K562 (cell line): ENCODE measurements around the gene STX1A. TPM values are rescaled to one million over a fixed set of nuclear protein-coding genes. Genes with fewer than 3 reads are reported as not detected.

Experiments used
- ATAC-seq: fragments of 200-7000 bp; cut with Tn5 transposase; 3 replicates; pipeline ENCODE4 v1.9.1; 2020; ENCODE audit warnings: moderate library complexity
- BruUV-seq: library from RNA; stranded (reverse); fragments of 400-500 nt; replicated peaks from 2 replicates; lab custom pipeline; 2021; lab: Mats Ljungman, UMichigan
- CTCF ChIA-PET: fragments of 300-600 bp; formaldehyde crosslinking; extraction: SDS; loops from one replicate; lab custom pipeline; 2021; ENCODE audit warnings: low intra/inter-chr PET ratio; lab: Yijun Ruan, JAX
- POLR2A ChIA-PET: fragments of 300-600, 350-650 bp; sonication (Branson Sonifier 250); formaldehyde crosslinking; extraction: SDS; loops from one replicate; lab custom pipeline; 2021; ENCODE audit warnings: antibody characterized with exemption, inconsistent platforms; lab: Yijun Ruan, JAX
- DNase-seq, 4 experiments: peaks; one replicate each; pipeline versions ENCODE4 v3.0.0 to v3.0.0-alpha.2; 2011 to 2018; ENCODE audit warnings: low spot score in 3 of 4, mixed read lengths in 3 of 4; ENCODE audit errors: extremely low read depth in 1 of 4
- FAIRE-seq: peaks from 2 replicates; lab custom pipeline; 2011; peaks lifted over from hg19 to GRCh38; lab: Jason Lieb, UNC
- H2AFZ ChIP-seq: 2 replicates; pipeline ENCODE4 v1.6.0; 2011; ENCODE audit warnings: low read depth, low read length, control low read depth, inconsistent platforms
- H3K27ac ChIP-seq: fragments of 200-600 bp; 3 replicates; pipeline ENCODE4 v1.8.0; 2011; ENCODE audit warnings: low read depth, mild to moderate bottlenecking, control low read depth, inconsistent platforms, low read length, moderate library complexity, mixed read lengths; ENCODE audit errors: extremely low read depth
- H3K27me3 ChIP-seq, 2 experiments: fragments of 300-600 bp in 1 of 2; 2 replicates in 1 of 2; 3 replicates in 1 of 2; pipeline versions ENCODE4 v1.6.0 to v1.8.0; 2011; ENCODE audit warnings: inconsistent platforms in 2 of 2, low read length in 2 of 2, mild to moderate bottlenecking in 1 of 2, mixed read lengths in 1 of 2, moderate library complexity in 1 of 2; ENCODE audit not compliant: control insufficient read depth in 2 of 2, insufficient read depth in 2 of 2
- H3K36me3 ChIP-seq: fragments of 300-600 bp; 3 replicates; pipeline ENCODE4 v1.8.0; 2011; ENCODE audit warnings: mild to moderate bottlenecking, low read length, inconsistent platforms; ENCODE audit not compliant: control insufficient read depth, insufficient read depth
- H3K4me1 ChIP-seq, 2 experiments: fragments of 200-600 bp in 1 of 2; replicated peaks in 1 of 2; 2 replicates in 1 of 2; 3 replicates in 1 of 2; pipeline versions ENCODE4 v1.5.1 to v1.8.0; 2011; ENCODE audit warnings: inconsistent platforms in 2 of 2, low read length in 2 of 2, mild to moderate bottlenecking in 1 of 2, mixed read lengths in 1 of 2, moderate library complexity in 1 of 2; ENCODE audit not compliant: control insufficient read depth in 2 of 2, insufficient read depth in 2 of 2
- H3K4me2 ChIP-seq: 2 replicates; pipeline ENCODE4 v1.6.1; 2011; ENCODE audit warnings: low read length, control low read depth, inconsistent platforms, mixed read lengths; ENCODE audit not compliant: insufficient read depth
- H3K4me3 ChIP-seq: fragments of 200-600 bp; sonication (generic), shearing (Covaris generic); 2 replicates; pipeline ENCODE4 v1.5.1; 2016; ENCODE audit warnings: control low read depth, inconsistent platforms
- H3K79me2 ChIP-seq: fragments of 200-600 bp; 3 replicates; pipeline ENCODE4 v1.8.0; 2011; ENCODE audit warnings: low read length, inconsistent platforms; ENCODE audit not compliant: control insufficient read depth, insufficient read depth
- H3K9ac ChIP-seq, 2 experiments: 2 replicates each; pipeline versions ENCODE4 v1.6.0 to v1.6.1; 2011; ENCODE audit warnings: low read depth in 2 of 2, low read length in 2 of 2, control low read depth in 1 of 2, inconsistent platforms in 1 of 2, mild to moderate bottlenecking in 1 of 2, mixed read lengths in 1 of 2; ENCODE audit not compliant: insufficient read depth in 1 of 2
- H3K9me1 ChIP-seq: one replicate; pipeline ENCODE4 v1.6.0; 2011; ENCODE audit warnings: inconsistent platforms, mild to moderate bottlenecking, low read length, moderate library complexity; ENCODE audit not compliant: control insufficient read depth, insufficient read depth
- H3K9me3 ChIP-seq: replicated peaks from 2 replicates; pipeline ENCODE4 v1.5.1; 2011; ENCODE audit warnings: low read depth, low read length, inconsistent platforms; ENCODE audit not compliant: control insufficient read depth, insufficient read depth
- H4K20me1 ChIP-seq: replicated peaks from 2 replicates; pipeline ENCODE4 v1.6.1; 2011; ENCODE audit warnings: low read length, inconsistent platforms, mixed read lengths; ENCODE audit not compliant: control insufficient read depth, insufficient read depth
- CREB3 ChIP-seq: fragments of 450-650 bp; conservative IDR thresholded peaks from 2 replicates; pipeline ENCODE4 v1.6.1; 2016; ENCODE audit warnings: missing genetic modification characterization, low read depth, mild to moderate bottlenecking, missing compliant biosample characterization, moderate library complexity
- KDM5B ChIP-seq: fragments of 200-600 bp; sonication (generic); IDR thresholded peaks from 2 replicates; pipeline ENCODE4 v1.6.1; 2012; ENCODE audit warnings: low read depth, mild to moderate bottlenecking, moderate library complexity, low read length, control low read depth, inconsistent platforms; ENCODE audit not compliant: insufficient replicate concordance
- KLF16 ChIP-seq: IDR thresholded peaks from 2 replicates; pipeline ENCODE4 v1.6.1; 2016; ENCODE audit warnings: antibody characterized with exemption
- SAFB ChIP-seq: fragments of 200-400 bp; formaldehyde crosslinking; IDR thresholded peaks from 2 replicates; pipeline ENCODE4 v1.6.1; 2017; ENCODE audit warnings: low read depth, low read length, borderline replicate concordance
- TARDBP ChIP-seq: fragments of 450-650 bp; IDR thresholded peaks from 2 replicates; pipeline ENCODE4 v1.6.1; 2016
- TCF3 ChIP-seq: sonication (generic); formaldehyde crosslinking; IDR thresholded peaks from 2 replicates; pipeline ENCODE4 v1.4.0; 2020; ENCODE audit warnings: mild to moderate bottlenecking, missing genetic modification reagents
- ZFP91 ChIP-seq: sonication (generic); formaldehyde crosslinking; IDR thresholded peaks from 2 replicates; pipeline ENCODE4 v1.8.0; 2022; ENCODE audit warnings: mild to moderate bottlenecking, missing genetic modification reagents
- ZNF197 ChIP-seq: fragments of 200-800 bp; sonication (Bioruptor generic); IDR thresholded peaks from 2 replicates; pipeline ENCODE4 v1.6.1; 2016; ENCODE audit warnings: low read depth, missing genetic modification characterization, missing compliant biosample characterization
- ZNF280A ChIP-seq: fragments of 450-650 bp; IDR thresholded peaks from 2 replicates; pipeline ENCODE4 v1.6.1; 2018; ENCODE audit warnings: mild to moderate bottlenecking, low read depth; ENCODE audit not compliant: partially characterized antibody
- ZNF449 ChIP-seq: fragments of 250-450 bp; sonication (Bioruptor Pico); IDR thresholded peaks from 2 replicates; pipeline ENCODE4 v1.8.0; 2022; ENCODE audit warnings: moderate library complexity, mild to moderate bottlenecking, inconsistent platforms
- ZNF830 ChIP-seq: fragments of 250-450 bp; sonication (Bioruptor Pico); IDR thresholded peaks from 2 replicates; pipeline ENCODE4 v1.5.0; 2021; ENCODE audit warnings: mild to moderate bottlenecking
- WGBS: fragments of 100-300 bp; shearing (Covaris generic); methylation state at CpG from one replicate; pipeline ENCODE4 v1.1.6; 2016; ENCODE audit warnings: low coverage, mixed read lengths; ENCODE audit not compliant: insufficient coverage; ENCODE audit errors: missing lambda C conversion rate; 5-methylcytosine and 5-hydroxymethylcytosine counted together
- in situ Hi-C: fragments of 300-500 bp; cut with MboI; formaldehyde crosslinking; loops from 4 replicates; pipeline ENCODE4 v1.15.0; 2018; ENCODE audit warnings: inconsistent platforms, mixed read lengths
- intact Hi-C: fragments of 100-400 bp; cut with micrococcal nuclease; formaldehyde crosslinking; loops from 2 replicates; pipeline ENCODE4 v1.14.2; 2022
- polyA plus RNA-seq, 8 experiments: library from polyadenylated mRNA; depleted of rRNA in 4 of 8; stranded (reverse) in 5 of 8; unstranded in 3 of 8; fragments of >200 nt; fragmentation: Nextera tagmentation in 2 of 8; fragmentation: Illumina TruSeq in 1 of 8; extraction: Ambion mirVana in 2 of 8; extraction: Trizol in 1 of 8; gene quantifications; 2 replicates each; pipeline versions ENCODE4 v1.2.1 to v1.2.3, GENCODE V29; 2011 to 2014; ENCODE audit warnings: inconsistent platforms in 1 of 8, missing spikeins in 1 of 8
- total RNA-seq, 7 experiments: library from RNA; depleted of rRNA in 6 of 7; stranded (reverse); fragments of >200 nt in 6 of 7; fragmentation: Illumina TruSeq in 2 of 7; extraction: Trizol in 2 of 7; gene quantifications; 2 replicates each; pipeline versions ENCODE4 v1.2.1 to v1.2.3, GENCODE V29; 2011 to 2021; ENCODE audit warnings: low replicate concordance in 1 of 7
- TF ChIP-seq, protein P1 (sequence below), 2 experiments: IDR thresholded peaks; 2 replicates each; pipeline ENCODE4 v1.6.1; 2011; ENCODE audit warnings: borderline replicate concordance in 1 of 2, control low read depth in 1 of 2, low read depth in 1 of 2, low read length in 1 of 2, mild to moderate bottlenecking in 1 of 2, mixed read lengths in 1 of 2, moderate library complexity in 1 of 2; ENCODE audit not compliant: insufficient read depth in 1 of 2, insufficient read length in 1 of 2, poor library complexity in 1 of 2, severe bottlenecking in 1 of 2; ENCODE audit errors: extremely low read depth in 1 of 2

STX1A gene
- total and polyA plus RNA-seq, 9 of the 15 experiments (the other 6 are each of a cell fraction or from before 2014, with no cell fraction given): 0.04 to 15.1 (median 6.3) TPM

GRCh38 chr7:73730485-73730884 is 11.0 kb upstream of the STX1A start:
- BruUV-seq: no TSS peak
- Histone ChIP-seq H3K27ac (no peak overlapping the region), H3K9me3 (no peaks in the 10 kb centered on the region), H3K4me2 (no peak overlapping the region), H3K79me2 (no peaks in the 10 kb centered on the region), H3K4me1 (peaks cover 13 to 19% of the 10 kb centered on the region in 2 experiments; a peak in 4 of 5 replicates), H3K4me3 (no peak overlapping the region), H4K20me1 (peaks cover 8% of the 10 kb centered on the region), H3K9me1 (no peaks in the 10 kb centered on the region), H2AFZ (no peak overlapping the region), H3K27me3 (no peaks in the 10 kb centered on the region; a peak in 1 of 5 replicates), H3K36me3 (peaks cover under 1% of the 10 kb centered on the region; the same call in 1 of the 3 replicates), H3K9ac (no peak overlapping the region)
- WGBS: 2% methylated on average over 3 of the region's 3 CpGs
- FAIRE-seq (no peak), ATAC-seq (no peak), DNase-seq (peak in 1 of 4 experiments; percentile 55)
- ChIA-PET CTCF (interaction anchor here (0.7 to 1.2 kb wide), 3 partner anchors 119 to 134 kb away, joined by 3 to 4 read pairs (median 3); no protein-coding TSS in a partner anchor), POLR2A (interaction anchor here (0.6 kb wide), 1 partner anchor 94 kb away, joined by 3 read pairs; no protein-coding TSS in a partner anchor)
- intact Hi-C loops: loop anchor here (5.0 to 10.0 kb wide), 2 partner anchors 63 to 396 kb away; partner anchors contain the start of gene VPS37D
- in situ Hi-C loops: loop anchor here (5.0 to 10.0 kb wide), 2 partner anchors 123 to 396 kb away; no protein-coding TSS in a partner anchor
- TF ChIP-seq ZNF280A (no peak), ZNF197 (CRISPR knock-in tag) (no peak), SAFB (no peak), ZNF449 (CRISPR knock-in tag) (no peak), TCF3 (peak; percentile 62), KDM5B (no peak), CREB3 (tag) (no peak), ZNF830 (CRISPR knock-in tag) (no peak), TARDBP (no peak), ZFP91 (no peak), KLF16 (peak; percentile 55)
- TF ChIP-seq, protein P1, sequence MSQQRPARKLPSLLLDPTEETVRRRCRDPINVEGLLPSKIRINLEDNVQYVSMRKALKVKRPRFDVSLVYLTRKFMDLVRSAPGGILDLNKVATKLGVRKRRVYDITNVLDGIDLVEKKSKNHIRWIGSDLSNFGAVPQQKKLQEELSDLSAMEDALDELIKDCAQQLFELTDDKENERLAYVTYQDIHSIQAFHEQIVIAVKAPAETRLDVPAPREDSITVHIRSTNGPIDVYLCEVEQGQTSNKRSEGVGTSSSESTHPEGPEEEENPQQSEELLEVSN (IDR thresholded peaks at IDR 0.05; ENCODE audit: borderline replicate concordance in 1 of 2, extremely low read depth in 1 of 2, insufficient read depth in 1 of 2, insufficient read length in 1 of 2, low read depth in 1 of 2, low read length in 1 of 2, poor library complexity in 1 of 2, severe bottlenecking in 1 of 2): no peak
